Keratinocyte (primary cell): ENCODE measurements around the gene ATP6V0E1. TPM values are rescaled to one million over a fixed set of nuclear protein-coding genes. Genes with fewer than 3 reads are reported as not detected.
"Not testable (repeated sequence)": the region's sequence is repeated elsewhere in the genome, so short reads cannot be mapped to it uniquely, and the experiment has no call there.

Experiments
- DNase-seq: peaks from one replicate; pipeline ENCODE4 v3.0.0-alpha.2; 2011; ENCODE audit warnings: low read depth, missing footprints, low spot score
- FAIRE-seq: peaks from 2 replicates; lab custom pipeline; 2011; peaks lifted over from hg19 to GRCh38; lab: Jason Lieb, UNC
- H2AFZ ChIP-seq: 2 replicates; pipeline ENCODE4 v1.6.0; 2012; ENCODE audit warnings: low read length, control low read depth, inconsistent platforms; ENCODE audit not compliant: control insufficient read depth
- H3K27ac ChIP-seq: 2 replicates; pipeline ENCODE4 v1.5.1; 2011; ENCODE audit warnings: low read length; ENCODE audit not compliant: control insufficient read depth, insufficient read depth
- H3K27me3 ChIP-seq: 3 replicates; pipeline ENCODE4 v1.6.0; 2011; ENCODE audit warnings: low read length; ENCODE audit not compliant: control insufficient read depth, insufficient read depth; ENCODE audit errors: extremely low read depth
- H3K36me3 ChIP-seq, 2 experiments: 2 replicates in 1 of 2; 3 replicates in 1 of 2; pipeline ENCODE4 v1.5.1; 2011; ENCODE audit warnings: low read length in 2 of 2, mild to moderate bottlenecking in 1 of 2; ENCODE audit not compliant: control insufficient read depth in 2 of 2, insufficient read depth in 2 of 2; ENCODE audit errors: extremely low read depth in 1 of 2
- H3K4me1 ChIP-seq: 3 replicates; pipeline ENCODE4 v1.5.1; 2011; ENCODE audit warnings: low read length; ENCODE audit not compliant: control insufficient read depth, insufficient read depth; ENCODE audit errors: extremely low read depth
- H3K4me2 ChIP-seq: 3 replicates; pipeline ENCODE4 v1.6.0; 2011; ENCODE audit warnings: low read depth, low read length; ENCODE audit not compliant: control insufficient read depth, insufficient read depth; ENCODE audit errors: extremely low read depth
- H3K4me3 ChIP-seq, 3 experiments: fragments of 200-600 bp in 1 of 3; sonication (generic) in 1 of 3; 2 replicates in 2 of 3; 3 replicates in 1 of 3; pipeline ENCODE4 v1.5.1; 2011 to 2016; ENCODE audit warnings: low read length in 3 of 3, mild to moderate bottlenecking in 3 of 3, control low read depth in 2 of 3, inconsistent platforms in 1 of 3, low read depth in 1 of 3, mixed read lengths in 1 of 3, mixed run types in 1 of 3, moderate library complexity in 1 of 3; ENCODE audit not compliant: control insufficient read depth in 2 of 3, insufficient read depth in 2 of 3; ENCODE audit errors: extremely low read depth in 1 of 3
- H3K79me2 ChIP-seq: 2 replicates; pipeline ENCODE4 v1.6.0; 2012; ENCODE audit warnings: low read length; ENCODE audit not compliant: control insufficient read depth, insufficient read depth
- H3K9ac ChIP-seq: 3 replicates; pipeline ENCODE4 v1.6.0; 2011; ENCODE audit warnings: low read length; ENCODE audit not compliant: control insufficient read depth, insufficient read depth; ENCODE audit errors: extremely low read depth
- H3K9me1 ChIP-seq: 3 replicates; pipeline ENCODE4 v1.6.0; 2011; ENCODE audit warnings: low read length; ENCODE audit not compliant: control insufficient read depth, insufficient read depth; ENCODE audit errors: extremely low read depth
- H3K9me3 ChIP-seq: 2 replicates; pipeline ENCODE4 v1.5.1; 2012; ENCODE audit warnings: low read depth, low read length; ENCODE audit not compliant: control insufficient read depth
- H4K20me1 ChIP-seq: 3 replicates; pipeline ENCODE4 v1.6.0; 2011; ENCODE audit warnings: low read length; ENCODE audit not compliant: control insufficient read depth, insufficient read depth; ENCODE audit errors: extremely low read depth
- EZH2 ChIP-seq: IDR thresholded peaks from one replicate; pipeline ENCODE4 v1.6.1; 2012; ENCODE audit warnings: inconsistent platforms, mild to moderate bottlenecking, low read length, moderate library complexity
- dilution Hi-C: fragments of 300-500 bp; cut with MboI; formaldehyde crosslinking; loops from one replicate; pipeline ENCODE4 v1.7.0; 2020; ENCODE audit warnings: low sequenced_read_pairs; ENCODE audit not compliant: extremely low pct_ligation_motif_present
- polyA plus RNA-seq, 5 experiments: library from polyadenylated mRNA; depleted of rRNA in 3 of 5; stranded (reverse) in 3 of 5; stranded (forward) in 1 of 5; unstranded in 1 of 5; fragments of >200 nt; gene quantifications; 1 replicate in 1 of 5; 2 replicates in 3 of 5; 3 replicates in 1 of 5; pipeline versions ENCODE4 v1.2.1 to v1.2.3, GENCODE V29; 2011 to 2012; ENCODE audit warnings: missing spikeins in 2 of 5, low read depth in 1 of 5, low replicate concordance in 1 of 5
- TF ChIP-seq, protein P1 (sequence below), 3 experiments: IDR thresholded peaks in 1 of 3; conservative IDR thresholded peaks in 1 of 3; optimal IDR thresholded peaks in 1 of 3; 2 replicates in 2 of 3; 3 replicates in 1 of 3; pipeline versions ENCODE3 to v1.5.1; 2011; ENCODE audit warnings: low read length in 3 of 3, mild to moderate bottlenecking in 3 of 3, moderate library complexity in 2 of 3, control low read depth in 1 of 3, inconsistent platforms in 1 of 3; ENCODE audit not compliant: insufficient read depth in 2 of 3; ENCODE audit errors: extremely low read depth in 1 of 3

The ATP6V0E1 gene
- polyA plus RNA-seq, 1 donor (not counting 4 experiments of a cell fraction or from before 2014, with no cell fraction given): 533 TPM

DNA sequence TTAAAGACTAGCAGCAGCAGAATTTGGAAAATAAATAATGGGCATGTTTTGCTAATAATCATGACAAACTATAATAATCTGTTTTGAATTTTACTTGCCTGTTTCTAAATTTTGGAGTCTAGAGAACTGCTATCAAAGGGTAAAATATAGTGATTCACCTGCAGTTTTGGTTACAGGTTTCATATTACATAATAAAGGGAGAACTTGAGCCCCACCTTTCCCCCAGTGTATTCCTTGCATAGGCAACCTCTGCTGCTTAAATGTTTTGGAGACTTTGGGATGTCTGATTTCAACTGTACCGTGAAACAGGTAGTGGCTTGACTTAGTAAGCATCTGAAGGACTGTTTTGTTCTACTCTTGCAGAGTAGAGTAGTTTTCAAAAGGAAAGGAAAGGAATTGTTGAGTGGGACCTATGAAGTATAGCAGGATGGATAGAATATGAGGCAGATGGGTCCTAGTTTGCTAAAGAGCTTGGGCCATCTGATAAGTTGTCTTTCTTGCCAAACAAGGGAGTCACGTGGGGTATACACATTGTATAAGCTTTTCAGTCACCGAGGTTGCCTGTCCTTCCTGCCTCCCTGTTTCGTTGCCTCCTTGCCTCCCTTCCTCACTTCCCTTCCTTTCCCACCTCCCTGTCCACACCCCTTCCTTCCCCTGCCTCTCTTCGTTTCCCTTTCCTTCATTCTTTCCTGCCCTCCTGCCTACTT is 91.7 kb downstream of the ATP6V0E1 start:
- no peaks in the 10 kb centered on the region for H3K27me3 ChIP-seq
- TF ChIP-seq EZH2: no peak
- TF ChIP-seq, protein P1, sequence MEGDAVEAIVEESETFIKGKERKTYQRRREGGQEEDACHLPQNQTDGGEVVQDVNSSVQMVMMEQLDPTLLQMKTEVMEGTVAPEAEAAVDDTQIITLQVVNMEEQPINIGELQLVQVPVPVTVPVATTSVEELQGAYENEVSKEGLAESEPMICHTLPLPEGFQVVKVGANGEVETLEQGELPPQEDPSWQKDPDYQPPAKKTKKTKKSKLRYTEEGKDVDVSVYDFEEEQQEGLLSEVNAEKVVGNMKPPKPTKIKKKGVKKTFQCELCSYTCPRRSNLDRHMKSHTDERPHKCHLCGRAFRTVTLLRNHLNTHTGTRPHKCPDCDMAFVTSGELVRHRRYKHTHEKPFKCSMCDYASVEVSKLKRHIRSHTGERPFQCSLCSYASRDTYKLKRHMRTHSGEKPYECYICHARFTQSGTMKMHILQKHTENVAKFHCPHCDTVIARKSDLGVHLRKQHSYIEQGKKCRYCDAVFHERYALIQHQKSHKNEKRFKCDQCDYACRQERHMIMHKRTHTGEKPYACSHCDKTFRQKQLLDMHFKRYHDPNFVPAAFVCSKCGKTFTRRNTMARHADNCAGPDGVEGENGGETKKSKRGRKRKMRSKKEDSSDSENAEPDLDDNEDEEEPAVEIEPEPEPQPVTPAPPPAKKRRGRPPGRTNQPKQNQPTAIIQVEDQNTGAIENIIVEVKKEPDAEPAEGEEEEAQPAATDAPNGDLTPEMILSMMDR (optimal IDR thresholded peaks at IDR 0.05 in 1 of 3, IDR thresholded peaks at IDR 0.05 in 1 of 3, conservative IDR thresholded peaks at IDR 0.05 in 1 of 3; ENCODE audit: extremely low read depth in 1 of 3, insufficient read depth in 2 of 3, low read length in 3 of 3): no peak
- no peaks in the 10 kb centered on the region for H3K79me2 ChIP-seq
- no peak overlapping the region for H3K4me2 ChIP-seq
- no peak overlapping the region for H3K4me3 ChIP-seq
- H3K9me3 ChIP-seq: no peaks in the 10 kb centered on the region
- H2AFZ ChIP-seq: no peak overlapping the region
- DNase-seq (no peak), FAIRE-seq (no peak)
- H3K27ac ChIP-seq: no peak overlapping the region
- H4K20me1 ChIP-seq: no peaks in the 10 kb centered on the region
- dilution Hi-C loops: no loop called here
- no peak overlapping the region for H3K9ac ChIP-seq
- no peaks in the 10 kb centered on the region for H3K36me3 ChIP-seq
- no peaks in the 10 kb centered on the region for H3K9me1 ChIP-seq
- H3K4me1 ChIP-seq: no peaks in the 10 kb centered on the region

DNA sequence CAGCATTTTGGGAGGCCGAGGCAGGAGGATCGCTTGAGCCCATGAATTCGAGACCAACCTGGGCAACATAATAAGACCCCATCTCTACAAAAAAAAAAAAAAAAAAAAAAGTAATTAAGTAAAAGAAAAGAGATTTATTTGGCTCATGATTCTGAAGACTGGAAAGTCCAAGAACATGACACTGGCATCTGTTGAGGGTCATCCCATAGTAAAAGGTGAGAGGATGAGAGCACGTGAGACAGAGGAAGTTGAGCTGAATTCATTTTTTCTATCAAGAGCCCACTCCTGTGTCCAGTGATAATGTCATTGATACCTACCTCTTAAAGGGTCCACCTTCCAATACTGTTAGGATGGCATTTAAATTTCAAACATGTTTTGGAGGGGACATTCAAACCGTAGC is 92.4 kb downstream of the ATP6V0E1 start:
- Histone ChIP-seq H3K27ac (no peak overlapping the region), H2AFZ (no peak overlapping the region), H3K9me1 (no peaks in the 10 kb centered on the region), H3K4me2 (no peak overlapping the region), H3K4me3 (no peak overlapping the region), H3K4me1 (no peaks in the 10 kb centered on the region), H3K9ac (no peak overlapping the region), H3K27me3 (no peaks in the 10 kb centered on the region), H4K20me1 (no peaks in the 10 kb centered on the region), H3K79me2 (no peaks in the 10 kb centered on the region), H3K9me3 (no peaks in the 10 kb centered on the region), H3K36me3 (no peaks in the 10 kb centered on the region)
- dilution Hi-C loops: no loop called here
- TF ChIP-seq, protein P1 (optimal IDR thresholded peaks at IDR 0.05 in 1 of 3, IDR thresholded peaks at IDR 0.05 in 1 of 3, conservative IDR thresholded peaks at IDR 0.05 in 1 of 3; ENCODE audit: extremely low read depth in 1 of 3, insufficient read depth in 2 of 3, low read length in 3 of 3): no peak
- no peak for TF ChIP-seq EZH2
- DNase-seq: no peak
- no peak for FAIRE-seq

DNA sequence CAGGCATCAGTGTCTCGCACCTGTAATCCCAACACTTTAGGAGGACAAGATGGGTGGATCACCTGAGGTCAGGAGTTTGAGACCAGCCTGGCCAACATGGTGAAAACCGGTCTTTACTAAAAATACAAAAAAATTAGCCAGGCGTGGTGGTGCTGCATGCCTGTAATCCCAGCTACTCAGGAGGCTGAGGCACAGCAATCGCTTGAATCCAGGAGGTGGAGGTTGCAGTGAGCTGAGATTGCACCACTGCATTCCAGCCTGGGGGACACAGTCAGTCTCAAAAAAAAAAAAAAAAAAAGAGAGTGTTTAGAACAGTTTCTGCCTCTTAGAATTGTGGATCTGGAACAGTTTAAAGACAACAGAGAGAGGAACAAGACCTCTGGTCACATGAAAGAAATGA is 92.9 kb downstream of the ATP6V0E1 start:
- H3K9me3 ChIP-seq, H3K4me3 ChIP-seq, H3K36me3 ChIP-seq, H3K79me2 ChIP-seq, H4K20me1 ChIP-seq, H3K4me1 ChIP-seq, FAIRE-seq, H3K4me2 ChIP-seq, H3K9ac ChIP-seq, H3K27ac ChIP-seq, dilution Hi-C loops, H3K9me1 ChIP-seq, DNase-seq, H3K27me3 ChIP-seq, H2AFZ ChIP-seq: not testable (repeated sequence)
